ENCODE data around the gene YARS1. TPM values are rescaled to one million over a fixed set of nuclear protein-coding genes. Genes with fewer than 3 reads are reported as not detected.

YARS1 gene
- total RNA-seq, 2 experiments from 2014 or later = 259 to 309 TPM

- Mint-ChIP-seq H3K4me1 (peaks cover 26% of the 10 kb centered on the region), H3K4me3 (no peak overlapping the region), H3K36me3 (ENCODE audit: low read depth) (no peaks in the 10 kb centered on the region), H3K9me3 (ENCODE audit: low read depth) (no peaks in the 10 kb centered on the region), H3K27me3 (no peaks in the 10 kb centered on the region), H3K27ac (peak overlapping the region; percentile 45)
- CTCF ChIA-PET = interaction anchor here (0.7 to 4.1 kb wide), 6 partner anchors 10 to 264 kb away, joined by 3 to 25 read pairs (median 4); partner anchors contain the start of gene RBBP4
- DNase-seq = no peak
- ATAC-seq = no peak
- POLR2A ChIA-PET = interaction anchor here (0.6 to 0.7 kb wide), 2 partner anchors 41 to 122 kb away, joined by 3 read pairs; no protein-coding TSS in a partner anchor
- intact Hi-C loops (cut with DNase I, micrococcal nuclease) = loop anchor here in 1 of 2 experiments (1.0 kb wide), 1 partner anchor 37 kb away; no protein-coding TSS in a partner anchor
Measured at GRCh38 chr1:32761936-32762335, 55.2 kb downstream of the YARS1 start.

DNA sequence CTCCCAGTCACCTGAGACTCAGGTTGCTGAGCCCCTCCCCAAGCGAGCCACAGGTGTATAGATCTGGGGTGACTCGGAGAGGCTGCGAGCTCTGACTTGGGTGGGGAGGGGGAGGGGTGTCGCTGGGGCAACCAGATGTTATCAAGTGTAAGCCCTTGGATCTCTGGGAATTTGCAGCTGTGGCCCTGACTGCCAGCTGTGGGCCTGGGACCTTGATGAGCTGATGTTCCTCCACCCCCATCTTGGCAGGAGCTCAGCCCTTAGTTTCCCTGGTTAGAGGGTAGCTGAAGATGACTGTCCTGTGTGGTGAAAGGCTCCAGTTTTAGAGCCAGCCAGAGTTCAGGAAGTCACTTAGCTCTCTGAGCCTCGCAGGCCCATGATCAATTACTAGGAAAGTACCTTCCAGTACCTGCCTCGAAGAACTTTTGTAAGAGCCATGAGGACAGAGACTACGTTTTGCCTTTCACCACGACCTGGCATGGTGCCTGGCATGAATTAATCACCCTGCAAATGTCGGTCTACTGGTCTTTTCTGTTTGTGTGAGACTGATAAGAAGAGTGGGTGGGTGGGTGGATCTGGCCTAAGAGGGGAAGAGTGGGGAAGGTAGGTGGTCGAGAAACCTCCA is 55.8 kb downstream of the YARS1 start:
- DNase-seq = peak; percentile 81
- peak; percentile 80 for ATAC-seq
- no peaks in the 10 kb centered on the region for H3K36me3 Mint-ChIP-seq (ENCODE audit: low read depth)
- ChIA-PET CTCF (interaction anchor here (0.8 to 4.1 kb wide), 5 partner anchors 10 to 110 kb away, joined by 3 to 25 read pairs (median 4); partner anchors contain the start of gene RBBP4), POLR2A (interaction anchor here (0.6 to 0.7 kb wide), 2 partner anchors 41 to 121 kb away, joined by 3 read pairs; no protein-coding TSS in a partner anchor)
- no peaks in the 10 kb centered on the region for H3K9me3 Mint-ChIP-seq (ENCODE audit: low read depth)
- intact Hi-C loops (cut with DNase I, micrococcal nuclease) = loop anchor here in 1 of 2 experiments (1.0 kb wide), 1 partner anchor 38 kb away; no protein-coding TSS in a partner anchor
- peak overlapping the region; percentile 45 for H3K27ac Mint-ChIP-seq
- no peak overlapping the region for H3K4me3 Mint-ChIP-seq
- H3K27me3 Mint-ChIP-seq = no peaks in the 10 kb centered on the region
- peaks cover 26% of the 10 kb centered on the region for H3K4me1 Mint-ChIP-seq

DNA sequence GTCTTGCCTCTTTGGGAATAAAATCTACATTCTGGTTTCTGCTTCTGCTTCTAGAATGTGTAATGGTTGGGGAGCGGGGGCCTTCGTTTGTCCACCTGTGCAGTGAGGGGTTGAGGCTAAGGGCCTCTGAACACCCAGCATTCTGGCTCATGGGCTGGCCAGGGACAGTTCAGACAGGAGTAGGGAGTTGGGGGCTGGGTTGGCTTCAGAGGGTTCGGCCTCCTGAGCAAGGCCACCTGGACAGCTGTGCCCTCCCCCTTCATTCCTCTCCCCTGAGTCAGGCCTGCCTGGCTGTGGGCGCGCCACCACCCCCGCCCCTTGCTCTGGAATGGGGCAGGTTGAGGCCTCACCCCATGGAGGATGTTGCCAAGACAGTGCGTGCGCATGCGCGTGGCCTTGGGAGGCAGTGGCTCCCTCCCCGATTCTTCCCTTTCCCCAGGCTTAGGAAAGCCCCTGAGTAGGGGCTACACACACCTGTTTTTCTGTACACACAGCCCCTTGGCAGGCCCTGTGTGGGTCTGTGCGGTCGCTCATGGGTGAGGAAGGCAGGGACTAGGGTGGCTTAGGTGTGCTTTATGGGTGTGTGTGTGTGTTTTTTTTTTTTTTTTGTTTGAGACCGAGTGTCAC is 57.0 kb downstream of the YARS1 start:
- Mint-ChIP-seq H3K36me3 (ENCODE audit: low read depth) (no peaks in the 10 kb centered on the region), H3K27ac (peak overlapping the region; percentile 76), H3K4me1 (peaks cover 26% of the 10 kb centered on the region), H3K27me3 (no peaks in the 10 kb centered on the region), H3K9me3 (ENCODE audit: low read depth) (no peaks in the 10 kb centered on the region), H3K4me3 (no peak overlapping the region)
- DNase-seq (no peak), ATAC-seq (peak; percentile 30)
- CTCF ChIA-PET = no interaction called here
- POLR2A ChIA-PET = no interaction called here
- intact Hi-C loops (cut with DNase I, micrococcal nuclease) = loop anchor here in 1 of 2 experiments (5.0 kb wide), 1 partner anchor 48 kb away; no protein-coding TSS in a partner anchor

DNA sequence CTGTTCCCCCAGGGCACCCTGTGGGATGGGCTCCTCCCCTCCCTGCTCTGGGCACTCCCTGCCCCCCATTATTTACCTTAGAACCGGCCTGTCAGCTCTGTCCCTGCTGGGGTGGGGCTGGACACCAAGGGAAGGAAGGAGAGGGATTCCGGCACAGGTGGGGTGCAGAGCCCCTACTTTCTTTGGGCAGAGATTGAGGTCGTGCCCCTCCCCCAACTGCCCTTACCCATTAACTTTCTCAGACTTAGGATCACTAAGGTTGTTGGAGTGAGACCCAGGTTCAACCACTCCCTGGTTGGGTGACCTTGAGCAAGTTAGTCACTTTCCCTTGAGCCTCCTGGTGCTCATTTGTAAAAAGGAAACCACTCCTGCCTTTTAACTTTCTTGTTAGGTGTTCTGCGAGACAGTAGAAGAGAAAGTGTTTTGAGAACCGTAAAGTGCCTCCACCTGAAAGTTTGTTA is 57.6 kb downstream of the YARS1 start:
- POLR2A ChIA-PET = no interaction called here
- intact Hi-C loops (cut with DNase I, micrococcal nuclease) = loop anchor here in 1 of 2 experiments (5.0 kb wide), 1 partner anchor 47 kb away; no protein-coding TSS in a partner anchor

DNA sequence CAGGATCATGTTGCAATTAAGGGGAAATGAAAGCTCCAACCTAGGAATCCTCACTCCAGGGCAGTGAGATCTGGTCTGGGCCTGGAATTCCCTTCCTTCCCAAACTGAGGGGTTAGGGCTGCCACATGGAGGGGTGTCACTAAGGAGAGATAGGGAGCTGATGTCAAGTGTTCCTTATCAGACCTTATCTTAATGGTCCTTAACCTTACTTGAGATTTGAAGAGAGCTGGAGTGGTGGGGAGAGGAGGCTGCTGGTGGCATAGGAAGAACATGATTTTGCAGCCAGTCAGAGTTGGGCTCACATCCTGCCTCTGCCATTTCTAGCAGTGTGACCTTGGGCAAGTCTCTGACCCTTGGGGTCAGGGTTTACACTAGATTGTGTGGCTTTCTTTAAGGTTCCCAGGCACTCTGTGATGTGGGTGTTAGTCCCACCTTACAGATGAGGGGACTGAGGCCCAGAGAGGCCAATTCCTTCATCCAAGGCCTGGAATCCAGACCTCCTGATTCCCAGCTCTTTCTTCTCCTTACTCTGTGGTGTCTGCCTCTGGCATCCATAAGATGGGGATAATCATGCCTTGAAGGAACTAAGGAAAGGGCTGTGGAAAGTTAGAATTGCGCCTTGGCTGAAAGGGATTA is 58.2 kb downstream of the YARS1 start:
- H3K27ac Mint-ChIP-seq = no peak overlapping the region
- H3K36me3 Mint-ChIP-seq (ENCODE audit: low read depth) = no peaks in the 10 kb centered on the region
- POLR2A ChIA-PET = no interaction called here
- intact Hi-C loops (cut with DNase I, micrococcal nuclease) = loop anchor here in 1 of 2 experiments (5.0 kb wide), 1 partner anchor 47 kb away; no protein-coding TSS in a partner anchor
- no peaks in the 10 kb centered on the region for H3K9me3 Mint-ChIP-seq (ENCODE audit: low read depth)
- no peak for DNase-seq
- H3K4me1 Mint-ChIP-seq = peaks cover 31% of the 10 kb centered on the region
- no peak overlapping the region for H3K4me3 Mint-ChIP-seq
- CTCF ChIA-PET = no interaction called here
- no peak for ATAC-seq
- peaks cover 4% of the 10 kb centered on the region for H3K27me3 Mint-ChIP-seq

More for the DNA sequence above, 57.6 kb downstream of the YARS1 start:
- ATAC-seq (peak; percentile 74), DNase-seq (no peak)
- CTCF ChIA-PET = no interaction called here
- Mint-ChIP-seq H3K27me3 (peaks cover under 1% of the 10 kb centered on the region), H3K4me1 (peaks cover 26% of the 10 kb centered on the region), H3K9me3 (ENCODE audit: low read depth) (no peaks in the 10 kb centered on the region), H3K4me3 (no peak overlapping the region), H3K36me3 (ENCODE audit: low read depth) (no peaks in the 10 kb centered on the region), H3K27ac (peak overlapping the region; percentile 76)

DNA sequence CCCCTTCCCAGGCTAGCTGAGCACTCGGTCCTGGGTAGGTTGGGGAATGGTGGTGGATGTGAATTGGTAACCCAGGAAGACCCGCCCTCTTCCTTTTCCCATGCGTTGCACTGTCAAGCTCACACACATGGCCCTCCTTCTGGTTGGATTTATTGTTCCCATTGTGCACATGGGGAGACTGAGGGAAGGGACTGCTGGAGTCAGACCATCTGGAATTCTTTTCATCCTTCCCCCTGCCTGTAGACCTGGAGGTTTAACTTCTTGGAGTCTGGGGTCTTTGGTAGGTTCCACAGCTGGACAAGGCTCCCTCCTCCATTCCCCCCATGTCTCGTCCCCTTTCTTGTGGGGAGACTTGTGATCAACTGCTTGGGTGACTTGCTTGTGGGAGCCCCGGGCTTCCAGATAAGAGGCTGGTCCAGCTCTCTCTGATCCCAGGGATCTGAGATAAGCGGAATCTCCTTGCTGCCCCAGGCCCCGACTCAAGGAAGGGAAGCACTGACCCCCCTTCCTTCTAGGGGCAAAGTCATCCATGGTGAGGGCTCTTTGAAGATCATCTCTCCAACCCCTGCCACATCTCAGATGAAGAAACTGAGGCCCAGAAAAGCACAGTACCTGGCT is 58.9 kb downstream of the YARS1 start:
- intact Hi-C loops (cut with DNase I, micrococcal nuclease) = loop anchor here in 1 of 2 experiments (5.0 kb wide), 1 partner anchor 46 kb away; no protein-coding TSS in a partner anchor
- Mint-ChIP-seq H3K4me3 (no peak overlapping the region), H3K27ac (no peak overlapping the region)

GRCh38 chr1:32757213-32757895 is 59.8 kb downstream of the YARS1 start:
- Mint-ChIP-seq H3K4me1 (peaks cover 33% of the 10 kb centered on the region), H3K36me3 (ENCODE audit: low read depth) (no peaks in the 10 kb centered on the region), H3K27me3 (peaks cover 4% of the 10 kb centered on the region), H3K4me3 (no peak overlapping the region), H3K27ac (no peak overlapping the region), H3K9me3 (ENCODE audit: low read depth) (no peaks in the 10 kb centered on the region)
- DNase-seq (no peak), ATAC-seq (no peak)
- ChIA-PET POLR2A (interaction anchor here (0.6 kb wide), 1 partner anchor 1163 kb away, joined by 3 read pairs; no protein-coding TSS in a partner anchor), CTCF (interaction anchor here (1.2 kb wide), 1 partner anchor 15 kb away, joined by 3 read pairs; no protein-coding TSS in a partner anchor)
- intact Hi-C loops (cut with DNase I, micrococcal nuclease) = loop anchor here in 1 of 2 experiments (5.0 kb wide), 1 partner anchor 45 kb away; no protein-coding TSS in a partner anchor

More for the DNA sequence above, 58.9 kb downstream of the YARS1 start:
- no peak for DNase-seq
- peaks cover 4% of the 10 kb centered on the region for H3K27me3 Mint-ChIP-seq
- H3K36me3 Mint-ChIP-seq (ENCODE audit: low read depth) = no peaks in the 10 kb centered on the region
- ChIA-PET CTCF (interaction anchor here (0.6 to 1.2 kb wide), 2 partner anchors 15 to 502 kb away, joined by 3 to 4 read pairs; no protein-coding TSS in a partner anchor), POLR2A (no interaction called here)
- no peaks in the 10 kb centered on the region for H3K9me3 Mint-ChIP-seq (ENCODE audit: low read depth)
- no peak for ATAC-seq
- peaks cover 33% of the 10 kb centered on the region for H3K4me1 Mint-ChIP-seq

DNA sequence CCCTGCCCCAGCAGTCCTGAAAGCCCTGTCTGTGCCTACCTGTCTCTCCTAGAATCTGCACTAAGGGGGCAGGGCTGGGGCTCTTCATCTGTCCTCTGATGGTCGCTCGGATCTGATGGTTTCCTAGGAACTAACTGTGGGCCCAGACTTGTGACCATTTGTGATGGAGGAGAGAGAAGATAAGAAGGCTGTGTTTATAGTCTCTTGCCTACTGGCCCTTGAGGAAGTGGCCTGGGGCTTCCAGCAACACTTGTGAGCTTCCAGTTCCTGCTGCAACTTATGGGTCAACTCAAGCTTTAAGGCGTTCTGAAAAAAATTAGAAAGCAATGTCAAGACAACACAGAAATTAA is 61.4 kb downstream of the YARS1 start:
- Mint-ChIP-seq H3K27me3 (peaks cover 8% of the 10 kb centered on the region), H3K36me3 (ENCODE audit: low read depth) (no peaks in the 10 kb centered on the region), H3K9me3 (ENCODE audit: low read depth) (no peaks in the 10 kb centered on the region), H3K4me3 (no peak overlapping the region), H3K27ac (no peak overlapping the region), H3K4me1 (peaks cover 22% of the 10 kb centered on the region)
- DNase-seq (no peak), ATAC-seq (no peak)
- ChIA-PET CTCF (interaction anchor here (0.6 kb wide), 2 partner anchors 104 to 554 kb away, joined by 3 read pairs; no protein-coding TSS in a partner anchor), POLR2A (no interaction called here)
- intact Hi-C loops (cut with DNase I, micrococcal nuclease) = loop anchor here in 1 of 2 experiments (5.0 kb wide), 1 partner anchor 43 kb away; no protein-coding TSS in a partner anchor

- Mint-ChIP-seq H3K4me1 (peaks cover 20% of the 10 kb centered on the region), H3K4me3 (no peak overlapping the region), H3K27me3 (peaks cover 8% of the 10 kb centered on the region), H3K27ac (no peak overlapping the region), H3K36me3 (ENCODE audit: low read depth) (no peaks in the 10 kb centered on the region), H3K9me3 (ENCODE audit: low read depth) (no peaks in the 10 kb centered on the region)
- DNase-seq (no peak), ATAC-seq (no peak)
- ChIA-PET CTCF (interaction anchor here (0.6 kb wide), 2 partner anchors 105 to 126 kb away, joined by 3 to 5 read pairs; no protein-coding TSS in a partner anchor), POLR2A (no interaction called here)
- intact Hi-C loops (cut with DNase I, micrococcal nuclease) = loop anchor here in 1 of 2 experiments (5.0 kb wide), 1 partner anchor 43 kb away; no protein-coding TSS in a partner anchor
Measured at GRCh38 chr1:32755098-32755809, 61.9 kb downstream of the YARS1 start.

Measured in activated CD4-positive, alpha-beta T cell treated with anti-CD3 and anti-CD28 coated beads for 36 hours (primary cell).